Dedifferentiated amniotic fluid mesenchymal stem cell (primary cell): ENCODE data around the gene CSNK1G1.
"Not testable (repeated sequence)": the region's sequence is repeated elsewhere in the genome, so short reads cannot be mapped to it uniquely, and the experiment has no call there.

ENCODE experiments used
- DNase-seq: peaks from one replicate; pipeline ENCODE4 v3.0.0-alpha.2; 2016; ENCODE audit errors: extremely low spot score

CSNK1G1 gene

DNA sequence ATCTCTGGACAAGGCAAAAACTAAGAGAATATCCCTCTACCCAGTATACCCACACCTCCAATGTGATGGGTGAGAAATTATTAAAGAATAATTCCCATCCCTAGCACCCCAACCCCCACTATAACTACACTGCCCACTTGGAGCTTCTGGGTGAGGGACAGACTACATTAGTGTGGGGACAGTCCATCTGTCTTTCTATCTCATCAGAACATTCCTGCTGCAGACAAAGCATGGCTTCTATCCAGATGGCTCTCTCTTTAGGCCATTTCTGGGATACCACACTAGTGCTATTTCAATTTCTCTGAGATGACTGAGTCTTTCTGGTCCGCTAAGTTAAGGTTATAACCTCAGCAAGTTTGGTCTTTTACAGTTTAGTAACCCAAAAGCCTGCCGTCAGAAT, 6.6 kb downstream of the CSNK1G1 start:
- no peak for DNase-seq

DNA sequence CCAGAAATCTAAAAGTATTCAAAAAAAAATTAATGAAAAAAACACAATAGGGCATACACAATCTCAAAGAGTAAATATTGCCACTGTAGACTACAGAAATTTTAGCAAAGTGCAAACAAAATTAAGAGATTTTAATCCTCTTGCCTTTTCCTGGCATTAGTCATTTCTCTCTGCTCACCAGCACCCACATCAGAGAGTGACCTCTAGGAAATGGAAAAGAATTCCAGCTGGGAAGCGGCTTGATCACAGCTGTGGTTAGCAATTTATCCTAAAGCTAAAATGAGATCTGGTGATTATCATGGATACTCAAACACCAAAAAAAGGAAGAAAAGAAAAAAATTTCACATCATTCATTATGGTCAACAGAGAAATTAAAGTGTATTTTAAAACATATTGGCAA, 7.5 kb downstream of the CSNK1G1 start:
- no peak for DNase-seq

DNA sequence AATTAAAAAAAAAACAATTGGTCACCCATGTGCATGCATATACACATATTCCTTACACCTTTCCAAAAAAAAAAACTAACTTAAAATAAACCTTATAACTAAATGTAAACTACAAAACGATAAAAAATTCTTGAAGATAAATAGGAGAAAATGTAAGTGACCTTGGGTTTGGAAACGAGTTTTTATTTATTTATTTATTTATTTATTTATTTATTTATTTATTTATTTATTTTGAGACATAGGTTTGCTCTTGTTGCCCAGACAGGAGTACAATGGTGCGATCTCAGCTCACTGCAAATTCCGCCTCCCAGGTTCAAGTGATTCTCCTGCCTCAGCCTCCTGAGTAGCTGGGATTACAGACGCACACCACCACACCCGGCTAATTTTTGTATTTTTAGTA, 9.7 kb downstream of the CSNK1G1 start:
- not testable (repeated sequence) for DNase-seq

GRCh38 chr15:64344651-64345294, 11.2 kb downstream of the CSNK1G1 start:
- DNase-seq: no peak

DNA sequence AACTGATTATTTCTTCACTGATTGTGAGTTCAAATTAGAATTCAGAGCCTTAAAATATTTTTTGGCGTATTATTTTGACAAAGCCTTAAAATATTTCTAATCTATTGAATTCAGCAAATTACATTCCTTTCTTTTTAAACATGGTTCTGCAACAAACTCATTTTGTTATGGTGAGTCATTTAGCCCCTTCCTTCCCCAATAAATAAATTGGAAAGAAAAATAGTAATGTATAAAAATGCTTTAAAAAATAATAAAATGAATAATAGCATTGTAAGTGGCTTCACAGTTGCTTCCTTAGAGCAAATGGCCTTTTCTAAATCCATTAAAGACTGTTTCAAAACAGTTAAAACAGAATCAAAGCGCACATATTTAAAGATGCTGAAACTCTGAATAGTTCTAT, 12.1 kb downstream of the CSNK1G1 start:
- no peak for DNase-seq

DNA sequence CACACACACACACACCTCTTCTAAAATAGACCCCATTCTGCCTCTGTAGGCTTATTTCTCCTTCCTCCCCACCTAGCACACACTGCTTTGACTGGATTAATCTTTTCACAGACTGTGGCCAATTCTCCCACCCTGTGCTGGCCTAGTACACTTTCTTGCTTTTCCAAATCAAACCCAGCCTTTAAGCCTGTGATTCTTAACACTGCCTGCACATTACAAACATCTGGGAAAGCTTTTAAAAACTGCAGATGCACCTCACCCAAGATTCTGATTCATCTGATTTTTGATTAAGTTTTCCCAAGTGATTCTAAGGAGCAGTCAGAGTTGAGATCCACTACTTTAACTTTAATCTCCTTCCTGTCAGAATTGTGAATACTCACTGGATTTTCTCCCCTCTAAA, 12.8 kb downstream of the CSNK1G1 start:
- DNase-seq: no peak

GRCh38 chr15:64341961-64342360, 14.0 kb downstream of the CSNK1G1 start:
- no peak for DNase-seq

- no peak for DNase-seq
Measured at GRCh38 chr15:64340355-64340754, 15.6 kb downstream of the CSNK1G1 start.

- DNase-seq: no peak
Measured at GRCh38 chr15:64337761-64338160, 18.2 kb downstream of the CSNK1G1 start.

GRCh38 chr15:64333986-64334929, 21.7 kb downstream of the CSNK1G1 start:
- no peak for DNase-seq

- DNase-seq: no peak
Measured at GRCh38 chr15:64333516-64333915, 22.5 kb downstream of the CSNK1G1 start.

GRCh38 chr15:64331668-64332067, 24.3 kb downstream of the CSNK1G1 start:
- not testable (repeated sequence) for DNase-seq

- DNase-seq: not testable (repeated sequence)
Measured at GRCh38 chr15:64326975-64327374, 29.0 kb downstream of the CSNK1G1 start.

DNA sequence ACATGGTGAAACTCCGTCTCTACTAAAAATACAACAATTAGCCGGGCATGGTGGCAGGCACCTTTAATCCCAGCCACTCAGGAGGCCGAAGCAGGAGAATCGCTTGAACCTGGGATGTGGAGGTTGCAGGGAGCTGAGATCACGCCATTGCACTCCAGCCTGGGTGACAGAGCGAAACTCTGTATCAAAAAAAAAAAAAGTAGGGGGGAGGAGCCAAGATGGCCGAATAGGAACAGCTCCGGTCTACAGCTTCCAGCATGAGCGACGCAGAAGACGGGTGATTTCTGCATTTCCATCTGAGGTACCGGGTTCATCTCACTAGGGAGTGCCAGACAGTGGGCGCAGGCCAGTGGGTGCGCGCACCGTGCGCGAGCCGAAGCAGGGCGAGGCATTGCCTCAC, 29.5 kb downstream of the CSNK1G1 start:
- not testable (repeated sequence) for DNase-seq

DNA sequence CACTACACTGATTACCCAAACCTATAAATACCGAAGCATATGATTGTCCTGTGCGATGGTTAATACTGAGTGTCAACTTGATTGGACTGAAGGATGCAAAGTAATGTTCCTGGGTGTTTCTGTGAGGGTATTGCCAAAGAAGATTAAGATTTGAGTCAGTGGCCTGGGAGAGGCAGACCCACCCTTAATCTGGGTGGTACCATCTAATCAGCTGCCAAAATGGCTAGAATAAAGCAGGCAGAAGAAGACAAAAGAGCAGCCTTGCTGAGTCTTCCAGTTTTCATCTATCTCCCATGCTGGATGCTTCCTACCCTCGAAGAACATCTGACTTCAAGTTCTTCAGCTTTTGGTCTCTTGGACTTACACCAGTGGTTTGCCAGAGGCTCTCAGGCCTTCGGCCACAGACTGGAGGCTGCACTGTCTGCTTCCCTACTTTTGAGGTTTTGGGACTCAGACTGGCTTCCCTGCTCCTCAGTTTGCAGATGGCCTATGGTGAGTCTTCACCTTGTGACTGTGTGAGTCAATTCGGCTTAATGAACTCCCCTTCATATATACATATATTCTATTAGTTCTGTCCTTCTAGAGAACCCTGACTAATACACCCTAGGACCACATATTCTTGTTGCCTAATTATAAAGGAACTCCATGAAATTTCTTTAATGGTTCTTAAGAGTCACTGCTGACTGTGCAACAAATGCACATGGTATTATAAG, 31.7 kb downstream of the CSNK1G1 start:
- DNase-seq: no peak

GRCh38 chr15:64315216-64315615, 40.8 kb downstream of the CSNK1G1 start:
- DNase-seq: no peak

DNA sequence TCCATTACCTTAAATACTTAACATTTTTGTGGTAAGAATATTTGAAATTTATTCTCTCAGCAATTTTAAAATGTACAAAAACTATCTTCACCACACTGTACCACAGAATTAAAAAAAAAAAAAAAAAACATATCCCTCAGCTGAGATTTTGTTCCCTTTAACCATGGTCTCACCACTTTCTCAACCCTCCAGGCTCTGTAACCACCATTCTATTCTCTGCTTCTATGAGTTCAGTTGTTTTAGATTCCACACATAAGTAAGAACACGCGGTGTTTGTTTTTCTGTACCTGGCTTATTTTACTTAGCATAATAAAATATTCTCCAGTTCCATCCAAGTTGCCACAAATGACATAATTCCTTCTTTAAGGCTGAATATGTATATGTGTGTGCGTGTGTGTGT, 41.5 kb downstream of the CSNK1G1 start:
- DNase-seq: no peak

- no peak for DNase-seq
Measured at GRCh38 chr15:64311566-64311965, 44.4 kb downstream of the CSNK1G1 start.

DNA sequence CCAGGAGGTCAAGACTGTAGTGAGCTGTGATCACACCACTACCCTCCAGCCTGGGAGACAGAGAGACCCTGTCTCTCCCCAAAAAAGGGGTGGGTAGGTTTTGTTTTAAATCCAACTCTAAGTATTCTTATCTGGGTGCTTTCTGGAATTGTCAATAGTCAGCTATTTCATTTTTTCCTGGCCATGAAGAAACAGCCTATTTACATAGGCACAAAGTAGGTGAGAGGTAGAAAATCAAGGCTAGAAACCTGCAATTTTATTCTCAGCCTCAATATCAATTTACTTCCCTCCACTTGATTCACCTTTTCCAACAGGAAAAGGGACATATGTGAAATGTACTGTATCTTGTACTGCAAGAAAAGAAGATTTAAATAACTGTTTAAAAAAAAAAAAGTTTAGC, 45.9 kb downstream of the CSNK1G1 start:
- no peak for DNase-seq

- no peak for DNase-seq
Measured at GRCh38 chr15:64305261-64305660, 50.7 kb downstream of the CSNK1G1 start.

- DNase-seq: no peak
Measured at GRCh38 chr15:64289550-64289949, 66.4 kb downstream of the CSNK1G1 start.

- DNase-seq: no peak
Measured at GRCh38 chr15:64288999-64289398, 67.0 kb downstream of the CSNK1G1 start.

GRCh38 chr15:64288577-64288976, 67.4 kb downstream of the CSNK1G1 start:
- no peak for DNase-seq
